HG02938 (cell line): ENCODE data around the gene GRPEL2.

Experiments used
- ATAC-seq: cut with Tn5 transposase; IDR thresholded peaks from one replicate; pipeline ENCODE4 v1.9.1; 2021; ENCODE audit warnings: mild to moderate bottlenecking, moderate library complexity; ENCODE audit not compliant: unreplicated experiment

GRPEL2 gene

DNA sequence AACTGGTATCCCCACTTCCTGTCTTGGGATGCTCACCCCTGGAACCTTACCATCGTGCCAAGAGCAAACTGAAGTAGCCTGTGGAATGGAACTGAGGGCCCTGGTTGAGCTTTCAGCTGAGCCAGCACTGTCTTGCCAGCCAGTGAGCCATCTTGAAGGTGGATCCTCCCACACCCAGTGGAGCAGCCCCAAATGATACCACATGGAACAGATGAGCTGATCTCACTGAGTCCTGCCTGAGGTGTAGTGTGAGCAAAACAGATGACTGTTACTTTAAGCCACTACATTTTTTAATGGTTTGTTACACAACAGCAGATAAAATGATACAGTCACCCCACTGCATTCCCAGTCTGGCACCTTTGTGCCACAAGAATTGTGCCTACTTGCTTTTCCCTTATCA lies 10.4 kb downstream of the GRPEL2 start:
- no peak for ATAC-seq

DNA sequence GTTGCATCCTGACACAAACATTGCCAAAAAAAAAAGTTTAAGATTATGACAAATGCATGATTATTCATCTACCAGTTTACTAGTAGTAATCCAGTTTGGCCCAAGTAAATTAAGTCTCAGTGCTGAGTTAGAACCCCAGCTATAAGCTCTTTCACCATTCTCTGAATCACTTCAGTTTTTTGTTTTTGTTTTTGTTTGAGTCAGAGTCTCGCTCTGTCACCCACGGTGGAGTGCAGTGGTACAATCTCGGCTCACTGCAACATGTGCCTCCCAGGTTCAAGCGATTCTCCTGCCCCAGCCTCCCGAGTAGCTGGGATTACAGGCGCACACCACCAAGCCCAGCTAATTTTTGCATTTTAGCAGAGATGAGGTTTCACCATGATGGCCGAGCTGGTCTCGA lies 11.1 kb downstream of the GRPEL2 start:
- ATAC-seq = no peak

DNA sequence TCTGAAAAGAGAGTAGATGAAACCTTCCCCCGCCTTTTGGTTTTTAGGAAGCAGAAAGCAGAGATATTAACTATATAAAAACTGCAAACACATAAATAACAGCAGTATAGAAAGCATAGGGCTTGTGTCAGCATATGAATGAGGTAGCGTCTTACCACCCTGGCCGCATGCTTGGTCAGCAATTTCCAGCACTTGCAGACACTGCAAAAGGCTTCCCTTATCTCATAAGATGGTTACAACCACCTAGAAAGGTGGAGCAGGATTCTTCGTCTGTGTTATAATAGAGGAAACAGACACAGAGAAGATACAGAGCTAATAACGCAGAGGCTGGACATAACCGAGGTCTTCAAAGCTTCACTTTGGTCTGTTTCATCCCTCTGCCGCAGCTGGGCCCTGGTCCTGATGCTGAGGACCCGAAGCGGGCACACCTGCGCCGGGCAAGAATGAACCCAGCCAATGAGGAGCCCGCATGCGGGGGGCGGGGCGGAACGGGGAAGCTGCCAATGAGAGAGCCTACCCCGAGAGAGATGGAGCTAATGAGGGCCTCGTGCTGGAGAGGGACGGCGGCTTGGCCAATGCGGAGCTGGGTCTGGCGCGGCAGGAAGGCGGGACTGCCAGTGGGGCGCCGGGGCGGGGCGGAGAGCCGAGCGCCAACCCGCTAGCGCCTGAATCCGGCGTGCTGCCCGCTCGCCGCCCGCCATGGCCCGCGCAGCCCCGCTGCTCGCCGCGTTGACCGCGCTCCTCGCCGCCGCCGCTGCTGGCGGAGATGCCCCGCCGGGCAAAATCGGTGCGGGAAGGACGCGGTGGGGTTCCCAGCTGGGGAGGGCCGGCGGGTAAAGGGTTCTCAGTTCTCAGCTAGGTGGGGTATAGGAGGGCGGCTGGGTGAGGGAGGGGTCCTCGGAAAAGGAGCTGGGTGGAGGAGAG lies 12.3 kb downstream of the GRPEL2 start, which contains the start of gene PCYOX1L:
Gene PCYOX1L (plus strand): TSS at position 677 of the 924 bp plus-strand sequence. CDS start 23 bp downstream, at position 700.
- ATAC-seq = peak; percentile 98

DNA sequence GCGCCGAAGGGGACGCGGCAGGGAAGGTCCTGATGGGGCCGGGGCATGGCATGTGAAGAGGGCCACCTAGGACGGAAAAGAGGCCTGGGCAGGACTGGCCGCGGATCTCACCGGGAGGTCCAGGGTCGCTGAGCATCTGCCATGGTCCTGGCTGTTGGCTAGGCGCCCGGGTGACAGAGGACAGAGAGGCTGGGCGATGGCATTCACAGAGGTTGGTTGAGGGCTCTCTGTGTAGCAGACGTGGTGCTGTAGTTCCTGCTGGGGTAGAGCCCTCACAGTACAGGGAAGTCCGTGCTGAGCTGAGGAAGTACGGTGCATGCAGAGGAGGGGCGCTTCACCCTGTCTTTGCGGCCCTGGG lies 13.0 kb downstream of the GRPEL2 start:
- ATAC-seq = peak; percentile 18

DNA sequence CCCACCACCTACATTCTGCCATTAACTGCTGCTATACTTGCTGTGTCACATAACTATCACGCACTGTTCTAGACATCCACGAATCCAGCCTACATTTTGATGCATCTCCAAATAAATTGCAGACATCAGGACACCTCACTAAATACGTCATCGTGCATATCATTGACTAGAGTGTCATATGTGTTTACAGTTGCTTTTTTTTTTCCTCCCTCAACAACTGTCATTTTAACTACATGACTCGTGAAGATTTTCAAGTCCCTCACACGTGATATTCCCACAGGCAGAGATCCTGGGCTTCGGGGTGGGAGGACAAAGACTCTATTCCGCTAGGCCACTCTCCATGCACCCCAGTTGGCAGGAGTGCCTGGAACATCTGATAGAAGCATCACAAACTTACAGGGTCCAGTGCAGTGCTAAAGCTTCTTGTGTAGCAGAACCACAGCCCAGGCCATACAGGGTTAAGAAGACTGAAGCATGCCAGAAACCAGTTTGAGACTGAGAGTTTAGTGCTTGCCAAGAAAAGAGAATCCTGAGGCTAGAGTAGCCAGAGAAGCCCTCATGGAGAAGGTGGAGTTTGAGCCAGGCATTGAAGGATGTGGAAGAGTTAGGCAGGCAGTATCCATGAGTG lies 13.7 kb downstream of the GRPEL2 start:
- ATAC-seq = no peak

DNA sequence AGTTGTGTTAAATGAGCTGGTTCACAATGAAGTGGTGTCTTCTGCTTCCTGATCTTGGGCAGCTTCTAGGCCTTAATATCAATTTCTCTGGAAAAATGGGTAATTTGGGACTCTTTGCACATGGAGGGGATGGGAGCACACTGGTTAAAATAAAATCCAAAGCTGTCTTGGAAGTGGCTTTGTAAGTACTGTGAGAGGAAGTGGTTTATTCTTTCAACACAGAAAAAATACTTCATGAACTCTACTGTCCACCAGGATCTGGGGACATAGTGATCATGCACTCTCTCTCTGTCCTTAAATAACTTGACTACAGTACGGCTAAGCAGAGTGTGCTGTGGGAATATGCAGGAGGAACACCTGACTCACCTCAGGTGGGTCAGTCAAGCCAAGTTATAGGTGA lies 15.0 kb downstream of the GRPEL2 start:
- no peak for ATAC-seq

DNA sequence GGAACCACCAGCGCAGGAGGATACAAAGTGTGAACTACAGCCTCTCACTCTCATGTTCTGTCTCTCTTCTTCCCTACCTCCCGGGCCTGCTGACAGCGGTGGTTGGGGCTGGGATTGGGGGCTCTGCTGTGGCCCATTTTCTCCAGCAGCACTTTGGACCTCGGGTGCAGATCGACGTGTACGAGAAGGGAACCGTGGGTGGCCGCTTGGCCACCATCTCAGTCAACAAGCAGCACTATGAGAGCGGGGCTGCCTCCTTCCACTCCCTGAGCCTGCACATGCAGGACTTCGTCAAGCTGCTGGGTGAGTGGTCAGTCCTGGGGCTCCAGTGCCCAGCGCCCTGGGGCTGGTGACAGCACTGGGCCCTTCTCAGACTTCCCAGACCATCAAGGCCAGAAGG lies 17.2 kb downstream of the GRPEL2 start:
- no peak for ATAC-seq

DNA sequence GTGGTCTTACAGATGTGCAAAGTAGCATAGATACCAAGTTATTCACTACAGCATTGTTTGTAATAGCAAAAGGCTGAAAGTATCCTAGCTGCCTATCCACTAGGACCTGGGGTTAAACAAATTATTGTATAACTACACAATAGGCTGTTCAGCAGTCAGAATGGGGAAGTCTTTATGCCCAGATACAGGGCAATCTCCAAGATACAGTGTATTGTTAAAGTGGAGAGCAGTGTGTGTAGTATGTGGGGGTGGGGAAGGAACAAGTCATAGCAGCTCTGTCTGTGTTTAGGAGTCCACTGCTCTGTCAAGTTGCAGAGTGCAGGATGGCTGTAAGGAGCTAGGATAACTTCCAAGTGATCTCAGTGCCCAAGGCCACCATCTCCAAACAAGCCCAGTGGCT lies 18.1 kb downstream of the GRPEL2 start:
- ATAC-seq = no peak

DNA sequence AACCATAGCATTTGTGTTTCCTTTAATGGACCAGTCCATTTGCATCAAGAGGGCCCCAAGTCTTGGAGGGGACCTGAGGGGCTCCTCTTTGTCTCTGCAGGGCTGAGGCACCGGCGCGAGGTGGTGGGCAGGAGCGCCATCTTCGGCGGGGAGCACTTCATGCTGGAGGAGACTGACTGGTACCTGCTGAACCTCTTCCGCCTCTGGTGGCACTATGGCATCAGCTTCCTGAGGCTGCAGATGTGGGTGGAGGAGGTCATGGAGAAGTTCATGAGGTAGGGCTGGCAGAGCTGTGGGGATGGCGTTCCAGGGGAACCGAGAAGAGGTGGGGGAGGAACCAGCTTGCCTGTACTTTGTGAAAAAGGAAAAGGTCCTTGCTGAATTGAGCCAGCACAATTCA lies 18.6 kb downstream of the GRPEL2 start:
- no peak for ATAC-seq

DNA sequence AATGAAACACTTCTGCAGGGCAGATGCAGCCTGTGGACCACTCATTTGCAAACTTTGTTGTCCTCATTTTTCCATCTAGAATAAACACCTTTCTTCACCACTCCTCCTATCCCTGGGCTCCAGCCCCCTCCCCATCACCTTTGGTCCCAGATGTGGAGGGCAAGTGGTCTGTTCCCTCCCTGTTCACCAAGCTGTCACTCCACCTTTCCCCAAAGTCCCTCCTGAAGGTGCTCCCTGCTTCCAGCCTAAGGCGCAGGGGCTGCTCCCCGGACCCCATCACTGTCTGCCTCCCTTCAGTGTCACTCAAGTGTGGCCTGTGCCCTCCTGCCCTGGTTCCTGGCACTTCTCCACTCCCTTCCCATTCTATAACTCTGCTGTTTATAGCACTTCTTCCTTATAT lies 19.4 kb downstream of the GRPEL2 start:
- ATAC-seq = no peak

DNA sequence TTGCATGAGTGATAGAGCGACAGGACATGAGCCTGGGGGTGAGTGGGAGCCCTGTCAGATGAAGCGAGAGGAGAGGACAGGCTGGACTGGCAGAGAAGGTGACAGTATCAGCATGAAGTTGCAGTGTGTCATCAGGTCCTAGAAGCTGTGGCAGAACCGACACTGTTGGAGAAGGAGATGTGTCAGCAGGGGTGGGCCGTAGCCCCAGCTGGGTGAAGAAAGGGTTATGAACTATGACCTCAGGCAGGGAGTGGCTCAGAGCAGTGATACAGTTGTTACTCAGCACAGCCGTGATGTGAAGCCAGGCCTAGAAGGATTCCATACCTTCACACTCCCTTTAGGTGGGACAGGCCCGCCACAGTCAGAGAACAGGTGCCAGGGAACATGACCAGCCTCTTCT lies 20.1 kb downstream of the GRPEL2 start:
- ATAC-seq = no peak

DNA sequence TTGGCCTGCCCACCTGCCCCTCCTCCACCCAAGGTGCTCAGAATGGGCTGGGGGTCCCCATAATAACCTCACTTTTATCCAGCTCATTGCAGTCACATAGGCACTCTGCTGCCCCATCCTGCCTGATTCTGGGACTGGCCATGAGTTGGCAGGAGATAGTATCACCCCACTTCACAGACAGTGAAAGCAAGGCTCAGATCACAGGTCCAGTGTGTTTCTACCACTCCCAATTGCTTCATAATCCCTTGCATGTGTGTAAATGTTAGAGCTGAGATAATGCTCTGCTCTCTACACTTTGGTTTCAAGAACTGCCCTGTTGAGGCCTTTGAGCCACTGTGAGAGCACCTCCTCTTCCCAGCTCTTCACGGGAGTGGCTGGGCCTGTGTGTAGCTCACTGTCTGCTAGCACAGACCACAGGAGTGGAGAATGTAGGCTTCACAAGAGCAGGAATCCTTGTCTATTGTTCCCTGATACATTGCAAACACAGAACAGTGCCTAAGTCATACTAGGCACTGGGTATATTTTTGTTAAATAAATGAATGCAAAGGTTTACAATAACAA lies 20.9 kb downstream of the GRPEL2 start:
- ATAC-seq = no peak

DNA sequence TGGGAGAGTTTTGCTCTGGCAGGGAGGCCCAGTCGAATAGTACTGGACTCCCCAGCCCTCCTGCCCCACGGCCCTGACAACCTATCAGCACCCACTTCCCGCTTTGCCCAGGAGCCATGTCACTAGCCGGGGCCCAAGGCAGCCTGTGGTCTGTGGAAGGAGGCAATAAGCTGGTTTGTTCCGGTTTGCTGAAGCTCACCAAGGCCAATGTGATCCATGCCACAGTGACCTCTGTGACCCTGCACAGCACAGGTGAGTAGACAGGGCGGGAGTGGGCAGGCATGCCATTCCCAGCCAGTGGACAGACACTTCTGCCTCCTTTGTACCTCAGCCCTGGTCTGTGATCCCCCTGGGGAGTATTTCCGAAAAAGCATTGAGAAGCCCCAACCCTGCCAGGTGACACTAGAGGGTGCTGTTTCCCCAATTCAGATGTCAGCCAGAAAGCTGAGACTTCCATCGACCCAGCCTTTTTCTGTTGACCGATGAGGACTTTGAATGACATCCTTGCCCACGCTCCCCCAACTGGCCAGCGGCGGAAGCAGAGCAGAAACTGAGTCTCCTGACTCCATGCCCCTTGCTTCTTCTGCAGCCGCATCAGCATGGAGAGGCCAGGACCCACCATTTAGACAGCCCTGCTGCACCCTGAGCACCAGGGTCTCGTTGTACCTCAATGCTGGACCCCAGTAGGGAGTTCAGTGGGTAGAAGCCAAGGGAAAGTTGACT lies 22.1 kb downstream of the GRPEL2 start:
- peak; percentile 74 for ATAC-seq

DNA sequence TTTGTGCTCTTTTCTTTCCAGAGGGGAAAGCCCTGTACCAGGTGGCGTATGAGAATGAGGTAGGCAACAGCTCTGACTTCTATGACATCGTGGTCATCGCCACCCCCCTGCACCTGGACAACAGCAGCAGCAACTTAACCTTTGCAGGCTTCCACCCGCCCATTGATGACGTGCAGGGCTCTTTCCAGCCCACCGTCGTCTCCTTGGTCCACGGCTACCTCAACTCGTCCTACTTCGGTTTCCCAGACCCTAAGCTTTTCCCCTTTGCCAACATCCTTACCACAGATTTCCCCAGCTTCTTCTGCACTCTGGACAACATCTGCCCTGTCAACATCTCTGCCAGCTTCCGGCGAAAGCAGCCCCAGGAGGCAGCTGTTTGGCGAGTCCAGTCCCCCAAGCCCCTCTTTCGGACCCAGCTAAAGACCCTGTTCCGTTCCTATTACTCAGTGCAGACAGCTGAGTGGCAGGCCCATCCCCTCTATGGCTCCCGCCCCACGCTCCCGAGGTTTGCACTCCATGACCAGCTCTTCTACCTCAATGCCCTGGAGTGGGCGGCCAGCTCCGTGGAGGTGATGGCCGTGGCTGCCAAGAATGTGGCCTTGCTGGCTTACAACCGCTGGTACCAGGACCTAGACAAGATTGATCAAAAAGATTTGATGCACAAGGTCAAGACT lies 22.8 kb downstream of the GRPEL2 start:
- no peak for ATAC-seq

DNA sequence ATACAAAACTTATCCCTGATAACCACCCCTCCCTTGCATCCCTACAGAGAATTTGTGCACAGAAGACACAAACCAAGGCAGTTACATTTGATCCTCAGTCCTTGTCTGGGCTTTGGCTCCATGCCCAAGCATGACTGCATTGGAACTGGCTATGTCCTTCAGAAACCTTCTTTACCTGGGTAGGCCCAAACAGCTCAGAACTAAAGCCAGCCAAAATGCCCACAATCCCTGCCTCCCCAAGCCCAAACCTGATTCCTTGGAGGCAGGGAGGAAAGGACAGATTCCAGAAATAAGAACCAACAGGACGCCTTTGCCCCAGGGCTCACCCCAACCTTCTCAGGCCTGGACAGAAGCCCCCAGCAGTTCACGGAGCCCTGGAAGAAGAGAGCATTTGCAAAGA lies 25.6 kb downstream of the GRPEL2 start:
- no peak for ATAC-seq

DNA sequence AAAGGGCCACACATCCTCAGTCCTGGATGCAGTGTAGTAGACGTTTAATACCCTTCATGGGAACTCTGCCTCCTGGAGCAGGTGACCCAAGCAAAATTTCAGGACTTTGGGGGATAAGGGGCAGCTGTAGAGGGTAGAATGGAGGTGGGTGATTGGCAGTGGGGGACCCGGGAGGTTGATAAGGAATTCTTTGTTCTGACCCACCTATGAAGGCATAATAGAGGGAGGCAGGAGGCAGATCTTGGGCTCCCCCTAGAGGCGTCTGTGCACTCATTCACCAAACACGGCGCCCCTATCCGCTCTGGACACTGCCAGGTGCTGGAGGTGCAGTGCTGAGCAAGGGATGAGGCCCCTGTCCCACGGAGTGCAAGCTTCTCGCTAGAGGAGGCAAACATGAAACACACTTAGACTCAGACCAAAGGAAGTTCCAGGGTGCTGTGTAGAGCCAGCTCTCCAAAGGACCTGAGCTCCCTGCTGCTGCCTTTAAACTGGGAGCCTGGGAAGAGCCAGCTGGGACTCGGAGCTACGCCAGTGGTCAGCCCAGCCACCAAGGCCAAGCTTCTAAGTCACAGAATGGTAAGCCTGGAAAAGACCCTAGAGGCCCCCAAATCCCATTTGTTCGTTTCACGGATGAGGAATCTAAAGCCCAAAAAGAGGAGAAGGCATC lies 26.1 kb downstream of the GRPEL2 start:
- peak; percentile 88 for ATAC-seq

DNA sequence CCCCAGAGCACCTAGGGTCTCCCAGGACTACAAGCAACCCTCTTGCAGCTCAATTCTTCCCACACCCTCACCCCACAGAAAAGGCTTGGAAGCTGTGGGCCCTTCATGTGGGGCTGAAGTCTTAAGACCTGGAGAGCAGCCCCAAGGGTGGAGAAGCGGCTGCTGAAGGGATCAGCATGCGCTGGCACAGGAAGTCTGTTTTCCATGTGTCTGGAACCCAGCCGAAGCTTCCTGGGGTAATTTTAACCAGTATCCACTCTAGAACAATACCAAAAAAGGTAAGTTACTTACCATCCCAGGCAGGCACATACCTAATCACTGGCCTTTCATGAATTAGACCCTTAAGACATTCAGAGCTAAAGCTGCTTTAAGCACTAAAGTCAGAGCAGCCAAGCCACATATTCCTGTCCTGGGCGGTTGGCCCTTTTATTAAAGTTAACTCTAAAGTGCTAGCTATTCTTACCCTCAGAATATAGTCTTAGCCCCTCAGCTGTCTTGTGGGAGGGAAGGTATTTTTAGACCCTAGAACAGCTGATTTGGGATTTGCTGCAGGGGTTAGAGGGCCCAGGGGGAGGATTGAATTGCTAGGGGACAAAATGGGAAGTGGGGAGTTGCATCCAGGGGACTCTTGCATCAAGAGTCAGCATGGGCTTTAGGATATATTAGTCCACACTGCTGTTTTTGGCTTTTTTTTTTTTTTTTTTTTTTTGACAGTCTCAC lies 26.9 kb downstream of the GRPEL2 start:
- ATAC-seq = no peak

DNA sequence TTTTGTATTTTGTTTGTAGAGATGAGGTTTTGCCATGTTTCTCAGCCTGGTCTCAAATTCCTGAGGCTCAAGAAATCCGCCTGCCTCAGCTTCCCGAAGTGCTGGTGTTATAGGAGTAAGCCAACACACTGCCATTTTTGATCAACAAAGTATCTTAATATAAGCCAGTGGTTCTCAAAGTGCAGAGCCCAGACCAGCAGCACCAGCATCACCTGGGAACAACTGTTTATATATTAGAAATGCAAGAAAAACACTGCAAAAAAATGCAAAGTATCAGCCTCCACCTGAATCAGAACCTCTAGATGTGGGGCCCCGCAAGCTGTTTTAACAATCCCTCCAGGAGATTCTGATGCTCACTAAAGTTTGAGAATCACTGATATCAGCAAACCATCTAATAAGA lies 27.6 kb downstream of the GRPEL2 start:
- no peak for ATAC-seq

DNA sequence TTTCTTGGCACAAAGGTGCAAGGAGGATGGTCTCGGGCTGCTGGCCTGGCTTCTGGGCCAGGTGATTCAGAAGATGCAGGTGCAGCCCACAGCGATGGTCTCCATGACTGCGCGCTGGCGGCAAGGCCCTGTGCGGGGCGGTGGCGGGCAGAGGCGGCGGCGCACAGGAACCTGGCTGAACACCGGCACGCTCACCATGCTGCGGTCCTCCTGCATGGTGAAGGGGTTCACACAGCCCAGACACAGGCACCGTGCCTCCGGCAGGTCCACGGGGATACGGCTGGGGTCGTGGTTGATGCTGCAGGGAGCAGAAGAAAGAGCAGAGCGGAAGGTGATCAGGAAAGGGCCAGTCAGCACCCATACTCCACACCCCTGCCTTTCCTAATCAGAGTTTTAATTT lies 29.0 kb downstream of the GRPEL2 start:
- no peak for ATAC-seq

DNA sequence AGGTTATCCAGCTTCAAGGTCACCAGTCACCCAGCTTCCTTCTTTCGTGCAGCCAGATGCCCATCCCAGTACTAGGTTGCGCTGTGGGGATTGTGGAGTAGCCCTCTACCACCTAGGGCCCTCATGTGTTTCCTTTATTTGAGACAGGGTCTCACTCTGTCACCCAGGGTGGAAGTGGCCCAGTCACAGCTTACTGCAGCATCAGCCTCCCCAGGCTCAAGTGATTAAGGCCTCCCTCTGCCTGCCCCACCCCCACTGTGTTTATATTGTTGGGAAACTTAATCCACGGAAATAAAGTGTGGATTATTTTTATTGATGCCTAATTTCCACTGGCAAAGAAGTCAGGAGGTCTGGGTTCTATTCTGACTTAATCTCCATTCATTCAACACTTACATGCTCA lies 29.5 kb downstream of the GRPEL2 start:
- no peak for ATAC-seq
